ENCODE data around the gene CALCOCO1. TPM values are rescaled to one million over a fixed set of nuclear protein-coding genes. Genes with fewer than 3 reads are reported as not detected.

CALCOCO1 gene
- total RNA-seq, 2 experiments from 2014 or later = 12.8 to 25.1 TPM

GRCh38 chr12:53677016-53677799 is 50.0 kb downstream of the CALCOCO1 start:
- Histone ChIP-seq H3K9me2 (ENCODE audit: insufficient read depth, low read length) (no peaks in the 10 kb centered on the region), H3K79me2 (ENCODE audit: insufficient read depth, low read depth, low read length) (peaks cover 27% of the 10 kb centered on the region), H3K36me3 (ENCODE audit: insufficient read depth, low read length) (peaks cover 27% of the 10 kb centered on the region), H3K27ac (ENCODE audit: low read depth, low read length, poor library complexity, severe bottlenecking) (no peak overlapping the region), H4K20me1 (ENCODE audit: insufficient read depth, low read length) (no peaks in the 10 kb centered on the region), H3K4me2 (ENCODE audit: low read length) (peak overlapping the region; percentile 87; the same call in 1 of the 2 replicates), H3K4me1 (ENCODE audit: insufficient read depth, low read length, poor library complexity, severe bottlenecking) (peaks cover 23% of the 10 kb centered on the region), H2AFZ (ENCODE audit: low read length) (peak overlapping the region; percentile 98; the same call in 1 of the 2 replicates), H3K9me3 (ENCODE audit: low read length) (no peaks in the 10 kb centered on the region), H3K4me3 (ENCODE audit: low read depth, low read length, poor library complexity, severe bottlenecking) (no peak overlapping the region)
- TF ChIP-seq CTCF (conservative IDR thresholded peaks at IDR 0.05; ENCODE audit: low read length) = no peak
- CTCF ChIA-PET (ENCODE audit: unreplicated experiment) = no interaction called here
- POLR2A ChIA-PET = interaction anchor here (0.8 to 1.6 kb wide), 3 partner anchors 39 to 55 kb away, joined by 3 to 4 read pairs (median 3); no protein-coding TSS in a partner anchor
- no TSS peak for BruUV-seq (replicated peaks)
- DNase-seq (ENCODE audit: low spot score) = no peak
- intact Hi-C loops (cut with micrococcal nuclease; ENCODE audit: unreplicated experiment) = loop anchor here (2.0 to 5.0 kb wide), 4 partner anchors 50 to 355 kb away; partner anchors contain the start of genes AAAS and ATF7

- Histone ChIP-seq H4K20me1 (ENCODE audit: insufficient read depth, low read length) (no peaks in the 10 kb centered on the region), H3K4me3 (ENCODE audit: low read depth, low read length, poor library complexity, severe bottlenecking) (peak overlapping the region; percentile 94), H3K9me2 (ENCODE audit: insufficient read depth, low read length) (no peaks in the 10 kb centered on the region), H2AFZ (ENCODE audit: low read length) (peak overlapping the region; percentile 98), H3K79me2 (ENCODE audit: insufficient read depth, low read depth, low read length) (peaks cover 27% of the 10 kb centered on the region), H3K27ac (ENCODE audit: low read depth, low read length, poor library complexity, severe bottlenecking) (no peak overlapping the region), H3K9me3 (ENCODE audit: low read length) (no peaks in the 10 kb centered on the region), H3K4me2 (ENCODE audit: low read length) (peak overlapping the region; percentile 87), H3K4me1 (ENCODE audit: insufficient read depth, low read length, poor library complexity, severe bottlenecking) (peaks cover 23% of the 10 kb centered on the region), H3K36me3 (ENCODE audit: insufficient read depth, low read length) (peaks cover 31% of the 10 kb centered on the region)
- DNase-seq (ENCODE audit: low spot score) = no peak
- ChIA-PET POLR2A (interaction anchor here (0.6 to 1.7 kb wide), 4 partner anchors 29 to 55 kb away, joined by 3 to 9 read pairs (median 4); no protein-coding TSS in a partner anchor), CTCF (ENCODE audit: unreplicated experiment) (interaction anchor here (1.4 kb wide), 1 partner anchor 51 kb away, joined by 5 read pairs; the partner anchor contains the start of gene ATF7)
- intact Hi-C loops (cut with micrococcal nuclease; ENCODE audit: unreplicated experiment) = loop anchor here (1.0 to 5.0 kb wide), 5 partner anchors 50 to 354 kb away; partner anchors contain the start of genes AAAS and ATF7
- TF ChIP-seq EZH2phosphoT487 (IDR thresholded peaks at IDR 0.05; ENCODE audit: borderline replicate concordance, low read depth, low read length) = no peak
- TF ChIP-seq CTCF (conservative IDR thresholded peaks at IDR 0.05; ENCODE audit: low read length) = no peak
- no TSS peak for BruUV-seq (replicated peaks)
Observed at GRCh38 chr12:53676656-53677015, 50.6 kb downstream of the CALCOCO1 start.

Measured in OCI-LY7 (cell line).